ENCODE data around the gene SRGAP3. TPM values are rescaled to one million over a fixed set of nuclear protein-coding genes. Genes with fewer than 3 reads are reported as not detected.

Gene SRGAP3
- total and polyA plus RNA-seq, 2 donors (not counting 1 experiment from before 2014, with no cell fraction given): 1.4 to 1.5 TPM

GRCh38 chr3:9163289-9163688, 86.2 kb downstream of the SRGAP3 start:
- no peaks in the 10 kb centered on the region for H3K79me2 ChIP-seq (ENCODE audit: control insufficient read depth, insufficient read depth, low read length)
- no peak overlapping the region for H3K27ac ChIP-seq (ENCODE audit: low read length in 2 of 2)
- intact Hi-C loops (cut with micrococcal nuclease): no loop called here
- H3K9me3 ChIP-seq (ENCODE audit: control extremely low read depth in 1 of 3, control insufficient read depth in 2 of 3, insufficient read depth in 1 of 3, low read length in 2 of 3): no peaks in the 10 kb centered on the region
- Mint-ChIP-seq H3K4me3 (no peak overlapping the region), H3K27ac (no peak overlapping the region), H3K9me3 (ENCODE audit: insufficient read depth) (no peaks in the 10 kb centered on the region), H3K27me3 (no peaks in the 10 kb centered on the region), H3K4me1 (peaks cover 6% of the 10 kb centered on the region)
- no peak for DNase-seq
- no peak overlapping the region for H3K9ac ChIP-seq (ENCODE audit: low read length)
- H3K36me3 ChIP-seq (replicated peaks in 1 of 2; ENCODE audit: control extremely low read depth in 1 of 2, control insufficient read depth in 1 of 2, extremely low read depth in 1 of 2, insufficient read depth in 2 of 2, low read length in 1 of 2): no peaks in the 10 kb centered on the region
- no peak for TF ChIP-seq CTCF (IDR thresholded peaks at IDR 0.05)
- TF ChIP-seq EZH2 (IDR thresholded peaks at IDR 0.05; ENCODE audit: borderline replicate concordance, insufficient read depth, low read depth, low read length, poor library complexity, severe bottlenecking): no peak
- ChIA-PET CTCF (no interaction called here), POLR2A (interaction anchor here (0.7 kb wide), 1 partner anchor 1361 kb away, joined by 4 read pairs; no protein-coding TSS in a partner anchor)
- no peaks in the 10 kb centered on the region for H3K27me3 ChIP-seq (replicated peaks in 1 of 4; ENCODE audit: control extremely low read depth in 1 of 4, control insufficient read depth in 3 of 4, insufficient read depth in 4 of 4, low read length in 3 of 4)
- H2AFZ ChIP-seq (ENCODE audit: insufficient read depth, low read depth, low read length, poor library complexity, severe bottlenecking): no peak overlapping the region
- no peak overlapping the region for H3K4me3 ChIP-seq (ENCODE audit: control extremely low read depth in 1 of 5, extremely low read depth in 1 of 5, insufficient read depth in 1 of 5, low read depth in 2 of 5, low read length in 4 of 5)
- H3K4me2 ChIP-seq (replicated peaks; ENCODE audit: low read depth, low read length, poor library complexity, severe bottlenecking): no peak overlapping the region
- 100% methylated on average over 11 of the region's 12 CpGs for WGBS (ENCODE audit: insufficient coverage)
- H3K4me1 ChIP-seq (ENCODE audit: control insufficient read depth in 2 of 2, insufficient read depth in 2 of 2, low read length in 2 of 2): peaks cover under 1 to 4% of the 10 kb centered on the region in 2 donors
- no peaks in the 10 kb centered on the region for H4K20me1 ChIP-seq (ENCODE audit: control insufficient read depth, insufficient read depth, low read length, poor library complexity, severe bottlenecking)
- ATAC-seq (ENCODE audit: low read depth): no peak

- H3K4me1 Mint-ChIP-seq: no peaks in the 10 kb centered on the region
- H3K9me3 Mint-ChIP-seq (ENCODE audit: insufficient read depth): no peaks in the 10 kb centered on the region
- Histone ChIP-seq H3K9ac (ENCODE audit: low read length) (no peak overlapping the region), H3K4me3 (ENCODE audit: control extremely low read depth in 1 of 5, extremely low read depth in 1 of 5, insufficient read depth in 1 of 5, low read depth in 2 of 5, low read length in 4 of 5) (no peak overlapping the region), H3K4me1 (ENCODE audit: control insufficient read depth in 2 of 2, insufficient read depth in 2 of 2, low read length in 2 of 2) (no peaks in the 10 kb centered on the region), H3K9me3 (ENCODE audit: control extremely low read depth in 1 of 3, control insufficient read depth in 2 of 3, insufficient read depth in 1 of 3, low read length in 2 of 3) (no peaks in the 10 kb centered on the region), H3K36me3 (replicated peaks in 1 of 2; ENCODE audit: control extremely low read depth in 1 of 2, control insufficient read depth in 1 of 2, extremely low read depth in 1 of 2, insufficient read depth in 2 of 2, low read length in 1 of 2) (no peaks in the 10 kb centered on the region), H3K4me2 (replicated peaks; ENCODE audit: low read depth, low read length, poor library complexity, severe bottlenecking) (no peak overlapping the region), H3K27me3 (replicated peaks in 1 of 4; ENCODE audit: control extremely low read depth in 1 of 4, control insufficient read depth in 3 of 4, insufficient read depth in 4 of 4, low read length in 3 of 4) (no peaks in the 10 kb centered on the region), H4K20me1 (ENCODE audit: control insufficient read depth, insufficient read depth, low read length, poor library complexity, severe bottlenecking) (no peaks in the 10 kb centered on the region), H3K79me2 (ENCODE audit: control insufficient read depth, insufficient read depth, low read length) (no peaks in the 10 kb centered on the region), H2AFZ (ENCODE audit: insufficient read depth, low read depth, low read length, poor library complexity, severe bottlenecking) (no peak overlapping the region), H3K27ac (ENCODE audit: low read length in 2 of 2) (no peak overlapping the region)
- no peak overlapping the region for H3K27ac Mint-ChIP-seq
- DNase-seq: no peak
- POLR2A ChIA-PET: no interaction called here
- CTCF ChIA-PET: no interaction called here
- intact Hi-C loops (cut with micrococcal nuclease): no loop called here
- no peak overlapping the region for H3K4me3 Mint-ChIP-seq
- no CpG with 5 or more reads among the region's 1 CpG for WGBS (ENCODE audit: insufficient coverage)
- H3K27me3 Mint-ChIP-seq: no peaks in the 10 kb centered on the region
- TF ChIP-seq EZH2 (IDR thresholded peaks at IDR 0.05; ENCODE audit: borderline replicate concordance, insufficient read depth, low read depth, low read length, poor library complexity, severe bottlenecking): no peak
- no peak for TF ChIP-seq CTCF (IDR thresholded peaks at IDR 0.05)
- ATAC-seq (ENCODE audit: low read depth): no peak
Observed at GRCh38 chr3:9161811-9162210, 87.6 kb downstream of the SRGAP3 start.

All from B cell (primary cell).